HG02840 (cell line): ENCODE results near the gene TMEM95.

Experiments used
- ATAC-seq: cut with Tn5 transposase; IDR thresholded peaks from one replicate; pipeline ENCODE4 v1.9.1; 2021; ENCODE audit warnings: mild to moderate bottlenecking, moderate library complexity, moderate number of reproducible peaks; ENCODE audit not compliant: unreplicated experiment, low FRiP score

TMEM95 gene

DNA sequence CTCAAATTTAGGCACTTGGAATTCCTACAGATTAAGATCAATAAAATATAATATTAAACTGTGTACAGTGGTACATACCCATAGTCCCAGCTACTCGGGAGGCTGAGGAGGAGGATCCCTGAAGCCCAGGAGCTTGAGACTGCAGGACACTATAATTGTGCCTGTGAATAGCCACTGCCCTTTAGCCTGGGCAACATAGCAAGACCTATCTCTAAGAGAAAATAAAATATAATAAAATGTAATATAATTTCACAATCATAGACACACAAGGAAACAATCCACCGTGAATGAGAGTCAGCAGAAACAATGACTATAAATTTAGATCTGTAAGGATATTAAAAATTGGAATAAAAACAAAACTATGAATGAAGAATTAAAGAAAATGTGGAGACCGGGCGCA is 15.9 kb downstream of the TMEM95 start:
- no peak for ATAC-seq

DNA sequence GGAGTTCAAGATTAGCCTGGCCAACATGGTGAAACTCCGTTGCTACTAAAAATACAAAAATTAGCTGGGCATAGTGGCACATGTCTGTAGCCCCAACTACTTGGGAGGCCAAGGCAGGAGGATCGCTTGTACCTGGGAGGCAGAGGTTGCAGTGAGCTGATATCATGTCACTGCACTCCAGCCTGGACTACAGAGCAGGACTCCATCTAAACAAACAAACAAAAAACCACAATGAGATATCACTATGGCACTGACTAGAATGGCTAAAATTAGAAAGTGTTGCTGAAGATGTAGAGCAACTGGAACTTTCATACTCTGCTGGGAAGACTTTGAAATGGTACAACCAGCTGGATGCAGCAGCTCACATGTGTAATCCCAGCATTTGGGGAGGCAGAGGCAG is 19.4 kb downstream of the TMEM95 start:
- no peak for ATAC-seq

- ATAC-seq, result no peak
Measured at GRCh38 chr17:7379134-7379533, 24.2 kb downstream of the TMEM95 start.

- ATAC-seq, result no peak
Measured at GRCh38 chr17:7380321-7380720, 25.4 kb downstream of the TMEM95 start.

GRCh38 chr17:7380855-7381683 is 26.1 kb downstream of the TMEM95 start, which contains the start of gene TNK1:
TSS of gene TNK1 (plus strand) at chr17:7381089. CDS start at chr17:7382927, 1,838 bp downstream.
- ATAC-seq, result no peak

DNA sequence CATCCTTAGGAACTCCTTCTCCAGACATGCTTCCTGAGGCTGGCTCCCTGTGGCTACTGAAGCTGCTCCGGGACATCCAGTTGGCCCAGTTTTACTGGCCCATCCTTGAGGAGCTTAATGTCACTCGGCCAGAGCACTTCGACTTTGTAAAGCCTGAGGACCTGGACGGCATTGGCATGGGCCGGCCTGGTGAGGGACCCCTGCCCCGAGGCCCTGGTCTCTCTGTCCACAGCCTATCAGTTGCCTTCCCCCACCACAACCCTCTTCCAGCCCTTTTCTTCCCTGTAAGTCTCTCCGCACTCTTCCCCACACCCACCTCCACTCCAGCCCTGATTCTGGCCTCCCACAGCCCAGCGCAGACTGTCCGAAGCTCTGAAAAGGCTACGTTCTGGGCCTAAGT is 27.9 kb downstream of the TMEM95 start:
- ATAC-seq, result no peak

DNA sequence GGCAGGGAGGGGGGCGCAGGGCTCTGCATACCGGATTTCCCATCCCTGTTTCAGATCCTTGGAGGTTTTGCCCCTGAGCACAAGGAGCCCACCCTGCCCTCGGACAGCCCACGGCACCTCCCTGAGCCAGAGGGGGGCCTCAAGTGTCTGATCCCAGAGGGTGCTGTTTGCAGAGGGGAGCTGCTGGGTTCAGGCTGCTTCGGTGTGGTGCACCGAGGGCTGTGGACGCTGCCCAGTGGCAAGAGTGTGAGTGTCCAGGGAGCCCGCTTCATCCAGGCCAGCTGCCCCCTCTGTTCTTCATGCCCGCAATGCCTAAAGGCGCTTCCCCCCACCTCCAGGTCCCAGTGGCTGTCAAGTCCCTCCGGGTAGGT is 28.4 kb downstream of the TMEM95 start:
- no peak for ATAC-seq

GRCh38 chr17:7383742-7384488 is 29.0 kb downstream of the TMEM95 start:
- ATAC-seq, result no peak

DNA sequence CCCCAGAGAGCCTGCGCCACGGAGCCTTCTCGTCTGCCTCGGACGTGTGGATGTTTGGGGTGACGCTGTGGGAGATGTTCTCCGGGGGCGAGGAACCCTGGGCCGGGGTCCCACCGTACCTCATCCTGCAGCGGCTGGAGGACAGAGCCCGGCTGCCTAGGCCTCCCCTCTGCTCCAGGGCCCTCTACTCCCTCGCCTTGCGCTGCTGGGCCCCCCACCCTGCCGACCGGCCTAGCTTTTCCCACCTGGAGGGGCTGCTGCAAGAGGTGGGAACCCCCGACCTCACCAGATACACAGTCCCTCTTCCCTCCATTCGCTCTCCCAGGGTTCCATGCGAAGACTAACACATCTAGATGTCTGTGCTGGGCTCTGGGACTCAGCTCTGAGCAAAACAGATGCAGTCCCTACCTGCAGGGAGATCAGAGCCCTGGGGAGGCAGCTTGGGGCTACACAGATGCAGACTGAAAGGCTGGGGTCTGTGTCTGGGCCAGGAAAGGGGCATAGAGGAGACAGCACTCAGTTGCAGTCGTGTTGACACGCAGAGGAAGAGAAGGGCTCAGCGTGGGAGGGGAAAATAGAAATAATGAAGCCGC is 29.6 kb downstream of the TMEM95 start:
- no peak for ATAC-seq

DNA sequence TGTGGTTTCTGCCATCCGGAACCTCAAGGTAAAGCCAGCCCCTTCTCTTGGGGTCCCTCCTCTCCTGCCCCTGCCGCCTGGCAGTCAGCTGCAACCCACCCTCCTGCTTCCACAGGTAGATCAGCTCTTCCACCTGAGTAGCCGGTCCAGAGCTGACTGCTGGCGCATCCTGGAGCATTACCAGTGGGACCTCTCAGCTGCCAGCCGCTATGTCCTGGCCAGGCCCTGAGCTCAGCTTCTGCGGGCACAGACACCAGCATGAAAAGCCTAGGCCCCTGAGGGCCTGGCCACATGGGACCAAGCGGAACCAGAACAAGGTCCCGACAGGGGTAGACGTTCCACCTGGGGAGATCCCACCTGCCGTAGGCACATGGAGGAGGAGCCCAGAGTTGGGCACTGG is 33.9 kb downstream of the TMEM95 start:
- ATAC-seq, result no peak

DNA sequence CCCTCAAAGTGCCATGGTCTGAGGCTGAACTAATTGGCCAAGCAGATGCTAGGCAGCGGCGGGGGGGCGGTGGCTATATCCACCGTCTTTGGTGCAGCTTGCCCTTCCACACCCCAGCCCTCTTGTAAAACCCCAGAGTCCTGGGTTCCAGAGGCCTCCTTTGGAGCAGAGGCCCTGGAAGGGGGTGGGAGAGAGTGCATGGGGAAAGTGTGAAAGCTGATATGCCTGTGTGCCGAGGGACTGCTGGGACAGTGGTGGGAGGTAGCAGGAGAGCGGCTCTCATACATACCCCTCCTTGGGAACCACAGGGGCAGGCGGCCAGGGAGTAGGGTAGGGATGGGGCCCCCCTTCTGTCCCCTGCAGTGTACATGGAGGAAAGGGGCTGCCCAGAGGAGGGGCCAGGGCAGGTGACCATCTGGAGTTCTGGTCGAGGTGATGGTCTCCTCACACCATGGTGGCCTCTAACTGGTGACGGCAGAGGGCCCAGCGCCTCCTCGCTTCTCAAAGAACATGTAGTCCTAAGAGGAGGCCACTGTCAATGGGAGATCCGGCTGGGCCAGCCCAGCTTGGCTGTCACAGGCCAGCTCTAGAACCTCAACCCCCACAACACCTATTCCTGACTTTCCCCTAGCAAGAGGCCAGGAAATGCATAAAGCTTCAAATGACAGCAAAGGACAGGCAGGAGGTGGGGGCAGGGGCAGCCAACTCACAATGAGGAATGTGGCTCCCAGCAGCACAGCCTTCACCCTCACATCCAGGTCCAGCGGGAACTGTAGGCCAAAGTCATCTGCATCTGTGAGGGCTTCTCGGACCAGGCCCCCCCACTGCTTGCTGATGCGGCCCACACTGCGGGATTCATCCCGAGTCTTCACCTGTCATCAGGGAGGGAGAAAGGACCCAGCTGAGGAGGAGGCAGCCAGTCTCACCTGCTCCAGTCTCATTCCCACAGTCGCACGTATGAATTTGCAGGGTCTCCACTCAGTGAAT is 35.3 kb downstream of the TMEM95 start:
- ATAC-seq, result no peak

DNA sequence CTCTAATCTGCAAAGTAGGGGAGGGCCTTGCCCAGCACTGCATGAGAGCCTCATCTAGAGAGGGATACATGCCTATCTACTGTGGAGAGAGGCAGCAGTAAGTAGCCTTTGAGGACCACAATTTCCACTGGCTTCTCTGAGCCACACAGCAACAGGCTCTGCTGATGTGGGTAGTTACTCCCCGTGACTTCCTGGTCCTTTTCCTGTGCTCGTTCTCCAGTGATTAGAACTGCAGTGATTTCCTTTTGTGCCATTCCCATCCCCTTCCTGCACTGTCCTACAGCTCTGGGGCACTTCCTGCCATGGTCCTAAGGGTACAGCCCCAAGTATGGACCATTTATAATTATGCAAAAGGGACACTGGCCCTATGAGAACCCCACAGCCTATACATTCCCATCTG is 36.4 kb downstream of the TMEM95 start:
- ATAC-seq, result no peak

DNA sequence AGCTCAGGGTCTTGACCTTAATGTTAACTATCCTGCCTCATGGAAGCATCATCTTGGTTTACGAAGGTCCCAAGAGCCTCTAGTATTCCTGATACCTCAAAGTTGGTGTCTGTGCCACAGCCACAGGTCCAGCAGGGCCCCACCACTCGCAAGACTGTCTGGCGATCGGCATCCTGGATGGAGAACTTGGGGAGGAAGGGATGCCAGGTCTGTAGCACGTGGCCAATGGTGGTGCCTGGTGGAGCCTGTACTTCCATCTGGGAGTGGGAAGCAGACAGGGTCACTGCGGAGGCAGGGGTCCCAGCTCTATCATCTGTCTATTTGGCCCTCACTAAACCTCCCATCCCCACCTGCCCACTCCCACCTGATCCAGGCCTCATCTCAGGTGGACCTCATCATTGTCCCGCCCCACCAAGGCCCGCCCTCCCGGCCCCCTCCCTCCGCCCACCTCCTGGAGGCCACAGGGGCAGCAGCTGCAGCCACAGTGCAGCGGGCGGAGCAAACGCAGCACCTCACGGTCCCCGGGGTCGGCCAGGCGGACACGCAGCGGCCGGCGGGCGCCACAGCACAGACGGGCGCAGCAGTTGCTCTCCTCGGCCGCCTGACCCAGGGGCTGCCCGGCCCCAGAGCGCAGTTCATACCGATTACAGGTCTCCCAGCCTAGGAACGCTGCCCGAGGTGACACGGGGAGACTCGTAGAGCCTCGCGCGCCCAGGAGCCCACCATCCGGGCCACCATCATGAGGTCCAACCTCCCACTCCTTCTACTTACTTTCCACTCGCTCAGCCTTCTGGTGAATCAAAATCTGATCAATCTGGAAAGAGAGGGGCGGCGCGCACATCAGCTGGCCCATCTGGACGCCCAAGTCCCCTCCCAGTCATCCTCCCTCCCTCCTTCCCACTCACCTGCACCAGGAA is 38.0 kb downstream of the TMEM95 start:
- ATAC-seq, result no peak

- ATAC-seq, result peak; percentile 42
Measured at GRCh38 chr17:7393613-7394451, 38.9 kb downstream of the TMEM95 start.

- peak; percentile 70 for ATAC-seq
Measured at GRCh38 chr17:7394452-7395191, 39.7 kb downstream of the TMEM95 start, which contains the start of gene PLSCR3. TSS of gene PLSCR3 (minus strand) at chr17:7394525. CDS start at chr17:7394110, 415 bp downstream.

DNA sequence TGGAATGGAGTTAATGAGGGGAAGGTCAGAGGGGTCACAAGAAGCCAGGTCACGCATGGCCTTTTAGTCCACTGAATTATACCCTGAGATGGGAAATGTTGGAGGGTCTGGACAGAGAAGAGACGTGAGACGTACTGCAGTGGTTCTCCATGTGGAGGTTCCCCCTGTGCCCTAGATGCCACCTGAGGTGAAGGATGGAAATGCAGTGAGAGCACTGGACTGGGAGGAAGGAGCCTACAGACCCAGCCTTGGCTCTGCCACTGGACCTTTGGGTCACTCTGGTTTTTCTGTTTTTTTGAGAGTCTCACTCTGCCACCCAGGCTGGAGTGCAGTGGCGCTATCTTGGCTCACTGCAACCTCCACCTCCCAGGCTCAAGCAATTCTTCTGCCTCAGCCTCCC is 41.2 kb downstream of the TMEM95 start:
- ATAC-seq, result no peak

- ATAC-seq, result no peak
Measured at GRCh38 chr17:7398612-7399011, 43.7 kb downstream of the TMEM95 start.
